ENCODE results near the gene EIPR1.
A peak's percentile ranks its signal among the peaks of the same experiment; 100 is the strongest.

The EIPR1 gene

GRCh38 chr2:3303583-3304406, 73.8 kb downstream of the EIPR1 start:
- Histone ChIP-seq H3K4ac (ENCODE audit: low read depth, low read length) (peak overlapping the region; percentile 95), H3K79me2 (ENCODE audit: control insufficient read depth, insufficient read depth, low read length) (no peaks in the 10 kb centered on the region), H3K23ac (ENCODE audit: low read length) (no peak overlapping the region), H3K9ac (ENCODE audit: low read length) (peak overlapping the region; percentile 54), H4K8ac (ENCODE audit: low read depth, low read length) (no peak overlapping the region), H3K79me1 (ENCODE audit: low read length) (peaks cover 3% of the 10 kb centered on the region), H3K27ac (ENCODE audit: low read depth, low read length) (peak overlapping the region; percentile 4), H3K36me3 (ENCODE audit: control insufficient read depth, insufficient read depth, low read length) (no peaks in the 10 kb centered on the region), H3K4me2 (ENCODE audit: low read length) (no peak overlapping the region), H3K18ac (ENCODE audit: low read length) (peak overlapping the region; percentile 33), H3K27me3 (ENCODE audit: insufficient read depth, low read length, poor library complexity) (no peaks in the 10 kb centered on the region), H2AK5ac (ENCODE audit: low read length) (no peak overlapping the region), H3K56ac (ENCODE audit: low read length) (peak overlapping the region; percentile 77), H2BK120ac (ENCODE audit: low read depth, low read length) (no peak overlapping the region), H3K4me1 (ENCODE audit: control insufficient read depth, low read depth, low read length) (peaks cover 5% of the 10 kb centered on the region), H2BK15ac (replicated peaks; ENCODE audit: low read depth) (no peak overlapping the region), H3K4me3 (ENCODE audit: low read length) (no peak overlapping the region), H4K5ac (ENCODE audit: low read length) (no peak overlapping the region), H2BK5ac (ENCODE audit: low read length) (no peak overlapping the region)
- no CpG with 5 or more reads among the region's 34 CpGs for WGBS (ENCODE audit: extremely low coverage, insufficient coverage, low lambda C conversion rate)
- DNase-seq, result peak; percentile 93

- peak overlapping the region; percentile 37 for H3K23ac ChIP-seq (ENCODE audit: low read length)
- H2BK5ac ChIP-seq (ENCODE audit: low read length), result peak overlapping the region; percentile 12
- no peaks in the 10 kb centered on the region for H3K79me1 ChIP-seq (ENCODE audit: low read length)
- no peak overlapping the region for H4K5ac ChIP-seq (ENCODE audit: low read length)
- H3K4me1 ChIP-seq (ENCODE audit: control insufficient read depth, low read depth, low read length), result peaks cover 5% of the 10 kb centered on the region
- H2BK120ac ChIP-seq (ENCODE audit: low read depth, low read length), result peak overlapping the region; percentile 1
- H3K4me2 ChIP-seq (ENCODE audit: low read length), result no peak overlapping the region
- H3K9ac ChIP-seq (ENCODE audit: low read length), result peak overlapping the region; percentile 54
- H2AK5ac ChIP-seq (ENCODE audit: low read length), result no peak overlapping the region
- H3K27ac ChIP-seq (ENCODE audit: low read depth, low read length), result peak overlapping the region; percentile 4
- no peaks in the 10 kb centered on the region for H3K36me3 ChIP-seq (ENCODE audit: control insufficient read depth, insufficient read depth, low read length)
- H3K56ac ChIP-seq (ENCODE audit: low read length), result peak overlapping the region; percentile 77
- no peak overlapping the region for H2BK15ac ChIP-seq (replicated peaks; ENCODE audit: low read depth)
- DNase-seq, result peak; percentile 6
- no peaks in the 10 kb centered on the region for H3K27me3 ChIP-seq (ENCODE audit: insufficient read depth, low read length, poor library complexity)
- no peak overlapping the region for H3K4me3 ChIP-seq (ENCODE audit: low read length)
- H3K4ac ChIP-seq (ENCODE audit: low read depth, low read length), result peak overlapping the region; percentile 95
- peak overlapping the region; percentile 33 for H3K18ac ChIP-seq (ENCODE audit: low read length)
- H4K8ac ChIP-seq (ENCODE audit: low read depth, low read length), result no peak overlapping the region
- WGBS (ENCODE audit: extremely low coverage, insufficient coverage, low lambda C conversion rate), result no CpG with 5 or more reads among the region's 25 CpGs
- H3K79me2 ChIP-seq (ENCODE audit: control insufficient read depth, insufficient read depth, low read length), result no peaks in the 10 kb centered on the region
These were observed 74.7 kb downstream of the EIPR1 start for GRCh38 chr2:3302751-3303582.

- H3K4me1 ChIP-seq (ENCODE audit: control insufficient read depth, low read depth, low read length), result peaks cover 5% of the 10 kb centered on the region
- H2AK5ac ChIP-seq (ENCODE audit: low read length), result no peak overlapping the region
- no CpG with 5 or more reads among the region's 10 CpGs for WGBS (ENCODE audit: extremely low coverage, insufficient coverage, low lambda C conversion rate)
- no peak overlapping the region for H3K4me3 ChIP-seq (ENCODE audit: low read length)
- H3K4ac ChIP-seq (ENCODE audit: low read depth, low read length), result no peak overlapping the region
- no peak overlapping the region for H3K23ac ChIP-seq (ENCODE audit: low read length)
- H3K56ac ChIP-seq (ENCODE audit: low read length), result peak overlapping the region; percentile 38
- no peak overlapping the region for H3K18ac ChIP-seq (ENCODE audit: low read length)
- H3K79me2 ChIP-seq (ENCODE audit: control insufficient read depth, insufficient read depth, low read length), result no peaks in the 10 kb centered on the region
- no peak overlapping the region for H2BK120ac ChIP-seq (ENCODE audit: low read depth, low read length)
- H3K4me2 ChIP-seq (ENCODE audit: low read length), result no peak overlapping the region
- H3K9ac ChIP-seq (ENCODE audit: low read length), result peak overlapping the region; percentile 15
- no peaks in the 10 kb centered on the region for H3K36me3 ChIP-seq (ENCODE audit: control insufficient read depth, insufficient read depth, low read length)
- H2BK5ac ChIP-seq (ENCODE audit: low read length), result no peak overlapping the region
- DNase-seq, result no peak
- no peaks in the 10 kb centered on the region for H3K27me3 ChIP-seq (ENCODE audit: insufficient read depth, low read length, poor library complexity)
- no peak overlapping the region for H4K8ac ChIP-seq (ENCODE audit: low read depth, low read length)
- no peak overlapping the region for H4K5ac ChIP-seq (ENCODE audit: low read length)
- H2BK15ac ChIP-seq (replicated peaks; ENCODE audit: low read depth), result no peak overlapping the region
- H3K79me1 ChIP-seq (ENCODE audit: low read length), result no peaks in the 10 kb centered on the region
- no peak overlapping the region for H3K27ac ChIP-seq (ENCODE audit: low read depth, low read length)
These were observed 75.2 kb downstream of the EIPR1 start for GRCh38 chr2:3302421-3302750.

GRCh38 chr2:3301001-3301400, 76.6 kb downstream of the EIPR1 start:
- WGBS (ENCODE audit: extremely low coverage, insufficient coverage, low lambda C conversion rate), result no CpG with 5 or more reads among the region's 6 CpGs

GRCh38 chr2:3300224-3300995, 77.2 kb downstream of the EIPR1 start:
- Histone ChIP-seq H3K4ac (ENCODE audit: low read depth, low read length) (no peak overlapping the region), H3K4me1 (ENCODE audit: control insufficient read depth, low read depth, low read length) (peaks cover 5% of the 10 kb centered on the region), H3K9ac (ENCODE audit: low read length) (no peak overlapping the region), H2BK120ac (ENCODE audit: low read depth, low read length) (no peak overlapping the region), H3K18ac (ENCODE audit: low read length) (no peak overlapping the region), H2BK5ac (ENCODE audit: low read length) (no peak overlapping the region), H4K5ac (ENCODE audit: low read length) (no peak overlapping the region), H3K27ac (ENCODE audit: low read depth, low read length) (no peak overlapping the region), H3K4me2 (ENCODE audit: low read length) (no peak overlapping the region), H2BK15ac (replicated peaks; ENCODE audit: low read depth) (no peak overlapping the region), H4K8ac (ENCODE audit: low read depth, low read length) (no peak overlapping the region), H3K4me3 (ENCODE audit: low read length) (no peak overlapping the region), H3K23ac (ENCODE audit: low read length) (no peak overlapping the region), H3K36me3 (ENCODE audit: control insufficient read depth, insufficient read depth, low read length) (no peaks in the 10 kb centered on the region), H3K27me3 (ENCODE audit: insufficient read depth, low read length, poor library complexity) (no peaks in the 10 kb centered on the region), H3K56ac (ENCODE audit: low read length) (no peak overlapping the region), H3K79me1 (ENCODE audit: low read length) (no peaks in the 10 kb centered on the region), H3K79me2 (ENCODE audit: control insufficient read depth, insufficient read depth, low read length) (no peaks in the 10 kb centered on the region), H2AK5ac (ENCODE audit: low read length) (no peak overlapping the region)
- no CpG with 5 or more reads among the region's 14 CpGs for WGBS (ENCODE audit: extremely low coverage, insufficient coverage, low lambda C conversion rate)
- no peak for DNase-seq

More at GRCh38 chr2:3301001-3301400, 76.6 kb downstream of the EIPR1 start:
- no peaks in the 10 kb centered on the region for H3K79me1 ChIP-seq (ENCODE audit: low read length)
- H2BK15ac ChIP-seq (replicated peaks; ENCODE audit: low read depth), result no peak overlapping the region
- H2AK5ac ChIP-seq (ENCODE audit: low read length), result no peak overlapping the region
- no peak overlapping the region for H3K23ac ChIP-seq (ENCODE audit: low read length)
- H4K8ac ChIP-seq (ENCODE audit: low read depth, low read length), result no peak overlapping the region
- H3K4me3 ChIP-seq (ENCODE audit: low read length), result no peak overlapping the region
- no peak overlapping the region for H3K9ac ChIP-seq (ENCODE audit: low read length)
- H3K27me3 ChIP-seq (ENCODE audit: insufficient read depth, low read length, poor library complexity), result no peaks in the 10 kb centered on the region
- H3K4me2 ChIP-seq (ENCODE audit: low read length), result no peak overlapping the region
- no peak overlapping the region for H2BK5ac ChIP-seq (ENCODE audit: low read length)
- H3K18ac ChIP-seq (ENCODE audit: low read length), result no peak overlapping the region
- DNase-seq, result no peak
- H3K4me1 ChIP-seq (ENCODE audit: control insufficient read depth, low read depth, low read length), result peaks cover 5% of the 10 kb centered on the region
- H3K36me3 ChIP-seq (ENCODE audit: control insufficient read depth, insufficient read depth, low read length), result no peaks in the 10 kb centered on the region
- no peaks in the 10 kb centered on the region for H3K79me2 ChIP-seq (ENCODE audit: control insufficient read depth, insufficient read depth, low read length)
- no peak overlapping the region for H3K56ac ChIP-seq (ENCODE audit: low read length)
- H3K27ac ChIP-seq (ENCODE audit: low read depth, low read length), result no peak overlapping the region
- no peak overlapping the region for H4K5ac ChIP-seq (ENCODE audit: low read length)
- no peak overlapping the region for H2BK120ac ChIP-seq (ENCODE audit: low read depth, low read length)
- no peak overlapping the region for H3K4ac ChIP-seq (ENCODE audit: low read depth, low read length)

All from mesendoderm (in vitro differentiated cells).